Right lobe of liver (tissue), 4 donors: ENCODE measurements around the gene ENTHD1.

ENCODE experiments used
- CTCF ChIP-seq, 4 donors: fragments of 200-600 bp in 3 of 4; fragments of 450-650 bp in 1 of 4; IDR thresholded peaks; one replicate each; pipeline versions ENCODE4 v1.5.1 to v1.8.0; 2016 to 2022; ENCODE audit warnings: antibody characterized with exemption in 4 of 4, mild to moderate bottlenecking in 2 of 4
- POLR2A ChIP-seq: fragments of 450-650 bp; IDR thresholded peaks from one replicate; pipeline ENCODE4 v1.6.1; 2017; ENCODE audit warnings: antibody characterized with exemption, mild to moderate bottlenecking
- donor health status: DM: no; HTN: no; CAD: no.
- donor health status: DM: no; HTN: no; CAD: no.
- donor health status: DM: no; HTN: yes; CAD: no.

- TF ChIP-seq CTCF (IDR thresholded peaks at IDR 0.05) (no peak), POLR2A (no peak)
Measured at GRCh38 chr22:39915295-39915726, 21.8 kb upstream of the ENTHD1 start.
